HepG2 (cell line): Measurements from ENCODE around the gene SPCS1. TPM values are rescaled to one million over a fixed set of nuclear protein-coding genes. Genes with fewer than 3 reads are reported as not detected.

Experiments
- ATAC-seq: fragments of 200-7000 bp; cut with Tn5 transposase; 3 replicates; pipeline ENCODE4 v1.9.1; 2020; ENCODE audit warnings: mild to moderate bottlenecking, moderate library complexity
- BruUV-seq: library from RNA; stranded (reverse); fragments of 400-500 nt; replicated peaks from 2 replicates; lab custom pipeline; 2021; lab: Mats Ljungman, UMichigan
- CTCF ChIA-PET: fragments of 300-600 bp; formaldehyde crosslinking; extraction: SDS; loops from one replicate; lab custom pipeline; 2021; ENCODE audit warnings: low total read pairs, inconsistent platforms, low intra/inter-chr PET ratio; lab: Yijun Ruan, JAX
- POLR2A ChIA-PET: fragments of 350-600 bp; sonication (Branson Sonifier 250); formaldehyde crosslinking; loops from one replicate; lab custom pipeline; 2020; ENCODE audit warnings: antibody characterized with exemption, inconsistent platforms; lab: Yijun Ruan, JAX
- DNase-seq: peaks from one replicate; pipeline ENCODE4 v3.0.0-alpha.2; 2015; ENCODE audit warnings: low spot score
- FAIRE-seq: peaks from 3 replicates; lab custom pipeline; 2011; peaks lifted over from hg19 to GRCh38; lab: Jason Lieb, UNC
- H2AFZ ChIP-seq: one replicate; pipeline ENCODE4 v1.6.1; 2011; ENCODE audit warnings: low read length, inconsistent platforms
- H3K27ac ChIP-seq: fragments of 300-600 bp; 3 replicates; pipeline ENCODE4 v1.8.0; 2011; ENCODE audit warnings: mixed run types, mild to moderate bottlenecking, mixed read lengths, low read length, inconsistent platforms; ENCODE audit not compliant: insufficient read depth; ENCODE audit errors: extremely low read length
- H3K27me3 ChIP-seq, 2 experiments: fragments of 200-600 bp in 1 of 2; 2 replicates in 1 of 2; 3 replicates in 1 of 2; pipeline versions ENCODE4 v1.6.0 to v1.8.0; 2011; ENCODE audit warnings: low read length in 2 of 2, mild to moderate bottlenecking in 2 of 2, moderate library complexity in 2 of 2, inconsistent platforms in 1 of 2; ENCODE audit not compliant: insufficient read depth in 2 of 2, control insufficient read depth in 1 of 2
- H3K36me3 ChIP-seq, 2 experiments: fragments of 200-600 bp in 1 of 2; replicated peaks in 1 of 2; 2 replicates in 1 of 2; 3 replicates in 1 of 2; pipeline versions ENCODE4 v1.5.1 to v1.8.0; 2011; ENCODE audit warnings: low read length in 2 of 2, inconsistent platforms in 1 of 2; ENCODE audit not compliant: insufficient read depth in 2 of 2, control insufficient read depth in 1 of 2
- H3K4me1 ChIP-seq: 2 replicates; pipeline ENCODE4 v1.5.1; 2012; ENCODE audit warnings: low read length, inconsistent platforms; ENCODE audit not compliant: insufficient read depth
- H3K4me2 ChIP-seq: 2 replicates; pipeline ENCODE4 v1.6.0; 2011; ENCODE audit warnings: low read depth, low read length, inconsistent platforms
- H3K4me3 ChIP-seq, 3 experiments: fragments of 200-600 bp in 1 of 3; sonication (generic), shearing (Covaris generic) in 1 of 3; replicated peaks in 1 of 3; 2 replicates each; pipeline ENCODE4 v1.5.1; 2011 to 2016; ENCODE audit warnings: low read length in 3 of 3, inconsistent platforms in 2 of 3, low read depth in 2 of 3, mild to moderate bottlenecking in 2 of 3, control low read depth in 1 of 3, mixed read lengths in 1 of 3; ENCODE audit not compliant: insufficient read depth in 1 of 3
- H3K79me2 ChIP-seq: one replicate; pipeline ENCODE4 v1.6.1; 2011; ENCODE audit warnings: low read length, inconsistent platforms; ENCODE audit not compliant: insufficient read depth
- H3K9ac ChIP-seq: 2 replicates; pipeline ENCODE4 v1.6.0; 2011; ENCODE audit warnings: mild to moderate bottlenecking, low read depth, low read length, inconsistent platforms; ENCODE audit not compliant: insufficient read depth
- H3K9me3 ChIP-seq: 2 replicates; pipeline ENCODE4 v1.5.1; 2012; ENCODE audit warnings: mild to moderate bottlenecking, low read length
- H4K20me1 ChIP-seq: 2 replicates; pipeline ENCODE4 v1.6.0; 2011; ENCODE audit warnings: inconsistent platforms, mild to moderate bottlenecking, low read length, moderate library complexity; ENCODE audit not compliant: insufficient read depth
- CHD4 ChIP-seq: fragments of 200-600 bp; sonication (generic); IDR thresholded peaks from 2 replicates; pipeline ENCODE4 v1.7.0; 2017; ENCODE audit warnings: mild to moderate bottlenecking, low read length, borderline replicate concordance
- GATAD1 ChIP-seq: IDR thresholded peaks from 2 replicates; pipeline ENCODE4 v1.6.1; 2016; ENCODE audit warnings: missing genetic modification reagents, missing compliant biosample characterization
- MZF1 ChIP-seq: sonication (generic); formaldehyde crosslinking; IDR thresholded peaks from 2 replicates; pipeline ENCODE4 v1.8.1; 2023; ENCODE audit warnings: mild to moderate bottlenecking, missing genetic modification reagents, borderline replicate concordance
- NBN ChIP-seq: fragments of 450-650 bp; conservative IDR thresholded peaks from 2 replicates; pipeline ENCODE4 v1.6.1; 2017
- PBX2 ChIP-seq: IDR thresholded peaks from 2 replicates; pipeline ENCODE4 v1.6.1; 2016; ENCODE audit warnings: control low read depth
- PHF8 ChIP-seq: sonication (generic); formaldehyde crosslinking; IDR thresholded peaks from 2 replicates; pipeline ENCODE4 v1.5.0; 2020; ENCODE audit warnings: missing genetic modification reagents
- SOX13 ChIP-seq, 3 experiments: fragments of 450-650 bp in 1 of 3; sonication (generic) in 1 of 3; formaldehyde crosslinking in 1 of 3; IDR thresholded peaks in 2 of 3; conservative IDR thresholded peaks in 1 of 3; 2 replicates each; pipeline versions ENCODE4 v1.5.0 to v1.6.1; 2016 to 2020; ENCODE audit warnings: antibody characterized with exemption in 1 of 3, mild to moderate bottlenecking in 1 of 3, missing compliant biosample characterization in 1 of 3, missing genetic modification reagents in 1 of 3, moderate library complexity in 1 of 3
- ZNF232 ChIP-seq: sonication (generic); formaldehyde crosslinking; IDR thresholded peaks from 2 replicates; pipeline ENCODE4 v1.4.0; 2020; ENCODE audit warnings: missing genetic modification reagents, borderline replicate concordance
- ZNF432 ChIP-seq: sonication (generic); formaldehyde crosslinking; IDR thresholded peaks from 2 replicates; pipeline ENCODE4 v1.5.0; 2020; ENCODE audit warnings: missing genetic modification reagents, mild to moderate bottlenecking, borderline replicate concordance
- ZNF567 ChIP-seq: sonication (generic); formaldehyde crosslinking; IDR thresholded peaks from 2 replicates; pipeline ENCODE4 v1.8.1; 2023; ENCODE audit warnings: mild to moderate bottlenecking, missing genetic modification reagents, borderline replicate concordance
- ZSCAN31 ChIP-seq: sonication (generic); formaldehyde crosslinking; IDR thresholded peaks from 2 replicates; pipeline ENCODE4 v1.5.0; 2020; ENCODE audit warnings: low read depth, mild to moderate bottlenecking, missing genetic modification reagents
- WGBS: methylation state at CpG from one replicate; pipeline ENCODE4 v1.1.6; 2017; ENCODE audit warnings: low lambda C conversion rate; 5-methylcytosine and 5-hydroxymethylcytosine counted together
- in situ Hi-C: cut with HindIII; loops from 2 replicates; pipeline ENCODE4 v1.10.0; 2017; ENCODE audit warnings: low pct_unique_long_range_greater_than_20kb; ENCODE audit not compliant: extremely low pct_ligation_motif_present
- intact Hi-C: fragments of 100-400 bp; cut with micrococcal nuclease; formaldehyde crosslinking; loops from one replicate; pipeline ENCODE4 v1.10.0; 2022; ENCODE audit not compliant: unreplicated experiment
- polyA plus RNA-seq, 8 experiments: library from polyadenylated mRNA; depleted of rRNA in 3 of 8; stranded (reverse) in 7 of 8; unstranded in 1 of 8; fragments of >200 nt; fragmentation: Illumina TruSeq in 4 of 8; extraction: Trizol in 4 of 8; gene quantifications; 2 replicates each; pipeline versions ENCODE4 v1.2.1 to v1.2.3, GENCODE V29; 2011 to 2016; ENCODE audit warnings: low read depth in 4 of 8, missing spikeins in 1 of 8, mixed read lengths in 1 of 8; ENCODE audit not compliant: insufficient read depth in 1 of 8
- total RNA-seq, 5 experiments: library from RNA; depleted of rRNA; stranded (reverse); fragments of >200 nt; fragmentation: Illumina TruSeq; extraction: Trizol; gene quantifications; 2 replicates each; pipeline ENCODE4 v1.2.3, GENCODE V29; 2016; ENCODE audit warnings: low read depth in 1 of 5
- TF ChIP-seq, protein P1 (sequence below): sonication (generic); formaldehyde crosslinking; conservative IDR thresholded peaks from 2 replicates; pipeline ENCODE4 v1.4.0; 2020; ENCODE audit warnings: missing genetic modification reagents
- TF ChIP-seq, protein P2 (sequence below): IDR thresholded peaks from 2 replicates; pipeline ENCODE4 v1.6.1; 2018; ENCODE audit warnings: missing genetic modification reagents
- TF ChIP-seq, protein P3 (sequence below): sonication (generic); formaldehyde crosslinking; IDR thresholded peaks from 2 replicates; pipeline ENCODE4 v1.4.0; 2020; ENCODE audit warnings: missing genetic modification reagents, borderline replicate concordance

The SPCS1 gene
- total and polyA plus RNA-seq, 2 of the 13 experiments (the other 11 are each of a cell fraction or from before 2014, with no cell fraction given) = 84.6 to 120 TPM

DNA sequence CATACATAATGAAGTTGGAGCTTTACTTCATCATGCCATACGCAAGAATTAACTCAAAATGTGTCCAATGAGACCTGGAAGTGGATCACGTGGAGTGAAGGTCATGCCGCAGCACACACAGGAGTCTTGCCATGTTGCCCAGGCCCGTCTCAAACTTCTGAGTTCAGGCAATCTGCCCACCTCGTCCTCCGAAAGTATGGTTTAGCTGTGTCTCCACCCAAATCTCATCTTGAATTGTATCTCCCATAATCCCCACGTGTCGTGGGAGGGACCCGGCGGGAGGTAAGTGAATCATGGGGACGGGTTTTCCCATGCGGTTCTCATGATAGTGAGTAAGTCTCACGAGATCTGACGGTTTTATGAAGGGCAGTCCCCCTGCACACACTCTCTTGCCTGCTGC, 25.7 kb downstream of the SPCS1 start:
- FAIRE-seq (no peak), DNase-seq (no peak)
- Histone ChIP-seq H3K4me3 (no peak overlapping the region), H3K36me3 (peaks cover 6 to 36% of the 10 kb centered on the region in 2 experiments; a peak in 3 of 5 replicates)
- WGBS = 88% methylated on average over 14 of the region's 14 CpGs
- TF ChIP-seq NBN = no peak
- TF ChIP-seq, protein P1, sequence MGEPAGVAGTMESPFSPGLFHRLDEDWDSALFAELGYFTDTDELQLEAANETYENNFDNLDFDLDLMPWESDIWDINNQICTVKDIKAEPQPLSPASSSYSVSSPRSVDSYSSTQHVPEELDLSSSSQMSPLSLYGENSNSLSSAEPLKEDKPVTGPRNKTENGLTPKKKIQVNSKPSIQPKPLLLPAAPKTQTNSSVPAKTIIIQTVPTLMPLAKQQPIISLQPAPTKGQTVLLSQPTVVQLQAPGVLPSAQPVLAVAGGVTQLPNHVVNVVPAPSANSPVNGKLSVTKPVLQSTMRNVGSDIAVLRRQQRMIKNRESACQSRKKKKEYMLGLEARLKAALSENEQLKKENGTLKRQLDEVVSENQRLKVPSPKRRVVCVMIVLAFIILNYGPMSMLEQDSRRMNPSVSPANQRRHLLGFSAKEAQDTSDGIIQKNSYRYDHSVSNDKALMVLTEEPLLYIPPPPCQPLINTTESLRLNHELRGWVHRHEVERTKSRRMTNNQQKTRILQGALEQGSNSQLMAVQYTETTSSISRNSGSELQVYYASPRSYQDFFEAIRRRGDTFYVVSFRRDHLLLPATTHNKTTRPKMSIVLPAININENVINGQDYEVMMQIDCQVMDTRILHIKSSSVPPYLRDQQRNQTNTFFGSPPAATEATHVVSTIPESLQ (CRISPR knock-in tag) = no peak
- TF ChIP-seq, protein P2, sequence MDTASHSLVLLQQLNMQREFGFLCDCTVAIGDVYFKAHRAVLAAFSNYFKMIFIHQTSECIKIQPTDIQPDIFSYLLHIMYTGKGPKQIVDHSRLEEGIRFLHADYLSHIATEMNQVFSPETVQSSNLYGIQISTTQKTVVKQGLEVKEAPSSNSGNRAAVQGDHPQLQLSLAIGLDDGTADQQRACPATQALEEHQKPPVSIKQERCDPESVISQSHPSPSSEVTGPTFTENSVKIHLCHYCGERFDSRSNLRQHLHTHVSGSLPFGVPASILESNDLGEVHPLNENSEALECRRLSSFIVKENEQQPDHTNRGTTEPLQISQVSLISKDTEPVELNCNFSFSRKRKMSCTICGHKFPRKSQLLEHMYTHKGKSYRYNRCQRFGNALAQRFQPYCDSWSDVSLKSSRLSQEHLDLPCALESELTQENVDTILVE (CRISPR knock-in tag) = no peak
- TF ChIP-seq PBX2 (CRISPR knock-in tag) = no peak
- TF ChIP-seq, protein P3, sequence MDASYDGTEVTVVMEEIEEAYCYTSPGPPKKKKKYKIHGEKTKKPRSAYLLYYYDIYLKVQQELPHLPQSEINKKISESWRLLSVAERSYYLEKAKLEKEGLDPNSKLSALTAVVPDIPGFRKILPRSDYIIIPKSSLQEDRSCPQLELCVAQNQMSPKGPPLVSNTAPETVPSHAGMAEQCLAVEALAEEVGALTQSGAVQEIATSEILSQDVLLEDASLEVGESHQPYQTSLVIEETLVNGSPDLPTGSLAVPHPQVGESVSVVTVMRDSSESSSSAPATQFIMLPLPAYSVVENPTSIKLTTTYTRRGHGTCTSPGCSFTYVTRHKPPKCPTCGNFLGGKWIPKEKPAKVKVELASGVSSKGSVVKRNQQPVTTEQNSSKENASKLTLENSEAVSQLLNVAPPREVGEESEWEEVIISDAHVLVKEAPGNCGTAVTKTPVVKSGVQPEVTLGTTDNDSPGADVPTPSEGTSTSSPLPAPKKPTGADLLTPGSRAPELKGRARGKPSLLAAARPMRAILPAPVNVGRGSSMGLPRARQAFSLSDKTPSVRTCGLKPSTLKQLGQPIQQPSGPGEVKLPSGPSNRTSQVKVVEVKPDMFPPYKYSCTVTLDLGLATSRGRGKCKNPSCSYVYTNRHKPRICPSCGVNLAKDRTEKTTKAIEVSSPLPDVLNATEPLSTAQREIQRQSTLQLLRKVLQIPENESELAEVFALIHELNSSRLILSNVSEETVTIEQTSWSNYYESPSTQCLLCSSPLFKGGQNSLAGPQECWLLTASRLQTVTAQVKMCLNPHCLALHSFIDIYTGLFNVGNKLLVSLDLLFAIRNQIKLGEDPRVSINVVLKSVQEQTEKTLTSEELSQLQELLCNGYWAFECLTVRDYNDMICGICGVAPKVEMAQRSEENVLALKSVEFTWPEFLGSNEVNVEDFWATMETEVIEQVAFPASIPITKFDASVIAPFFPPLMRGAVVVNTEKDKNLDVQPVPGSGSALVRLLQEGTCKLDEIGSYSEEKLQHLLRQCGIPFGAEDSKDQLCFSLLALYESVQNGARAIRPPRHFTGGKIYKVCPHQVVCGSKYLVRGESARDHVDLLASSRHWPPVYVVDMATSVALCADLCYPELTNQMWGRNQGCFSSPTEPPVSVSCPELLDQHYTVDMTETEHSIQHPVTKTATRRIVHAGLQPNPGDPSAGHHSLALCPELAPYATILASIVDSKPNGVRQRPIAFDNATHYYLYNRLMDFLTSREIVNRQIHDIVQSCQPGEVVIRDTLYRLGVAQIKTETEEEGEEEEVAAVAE (CRISPR knock-in tag) = no peak
- TF ChIP-seq SOX13 (IDR thresholded peaks at IDR 0.05) = no peak
- no peak for TF ChIP-seq SOX13 (CRISPR knock-in tag; conservative IDR thresholded peaks at IDR 0.05 in 1 of 2, IDR thresholded peaks at IDR 0.05 in 1 of 2)
- TF ChIP-seq ZNF432 (CRISPR knock-in tag) = no peak
- no peak for TF ChIP-seq ZSCAN31 (CRISPR knock-in tag)
- TF ChIP-seq MZF1 = no peak
- no peak for TF ChIP-seq GATAD1 (CRISPR knock-in tag)
- no peak for TF ChIP-seq CHD4
- no peak for TF ChIP-seq ZNF232
- TF ChIP-seq PHF8 (CRISPR knock-in tag) = no peak
- no peak for TF ChIP-seq ZNF567 (CRISPR knock-in tag)
- TF ChIP-seq, all 625 proteins: peak for 0
- in situ Hi-C loops = no loop called here
- Histone ChIP-seq H3K27ac (no peak overlapping the region), H3K9me3 (peaks cover 4% of the 10 kb centered on the region; the same call in 1 of the 2 replicates), H3K27me3 (no peaks in the 10 kb centered on the region), H3K4me2 (no peak overlapping the region), H3K79me2 (no peaks in the 10 kb centered on the region), H3K9ac (no peak overlapping the region), H4K20me1 (no peaks in the 10 kb centered on the region), H2AFZ (no peak overlapping the region), H3K4me1 (no peaks in the 10 kb centered on the region)
- ChIA-PET POLR2A (no interaction called here), CTCF (no interaction called here)
- intact Hi-C loops = no loop called here
- no peak for ATAC-seq
- BruUV-seq = no TSS peak
